Neuron (in vitro differentiated cells): ENCODE results near the gene AOAH.
"Not testable (repeated sequence)": the region's sequence is repeated elsewhere in the genome, so short reads cannot be mapped to it uniquely, and the experiment has no call there.

ENCODE experiments used
- H2AFZ ChIP-seq: one replicate; pipeline ENCODE4 v1.6.1; 2013; ENCODE audit warnings: low read depth, mild to moderate bottlenecking, inconsistent platforms, low read length, moderate library complexity
- H3K27me3 ChIP-seq: one replicate; pipeline ENCODE4 v1.6.1; 2013; ENCODE audit warnings: low read length; ENCODE audit not compliant: insufficient read depth
- H3K36me3 ChIP-seq: one replicate; pipeline ENCODE4 v1.6.1; 2013; ENCODE audit warnings: low read length; ENCODE audit not compliant: insufficient read depth
- H3K4me1 ChIP-seq: one replicate; pipeline ENCODE4 v1.6.1; 2013; ENCODE audit warnings: low read length; ENCODE audit not compliant: insufficient read depth
- H3K4me3 ChIP-seq: 2 replicates; pipeline ENCODE4 v1.5.1; 2013; ENCODE audit warnings: mild to moderate bottlenecking, low read length, moderate library complexity
- H3K9me3 ChIP-seq: one replicate; pipeline ENCODE4 v1.6.1; 2013; ENCODE audit warnings: low read length

The AOAH gene

DNA sequence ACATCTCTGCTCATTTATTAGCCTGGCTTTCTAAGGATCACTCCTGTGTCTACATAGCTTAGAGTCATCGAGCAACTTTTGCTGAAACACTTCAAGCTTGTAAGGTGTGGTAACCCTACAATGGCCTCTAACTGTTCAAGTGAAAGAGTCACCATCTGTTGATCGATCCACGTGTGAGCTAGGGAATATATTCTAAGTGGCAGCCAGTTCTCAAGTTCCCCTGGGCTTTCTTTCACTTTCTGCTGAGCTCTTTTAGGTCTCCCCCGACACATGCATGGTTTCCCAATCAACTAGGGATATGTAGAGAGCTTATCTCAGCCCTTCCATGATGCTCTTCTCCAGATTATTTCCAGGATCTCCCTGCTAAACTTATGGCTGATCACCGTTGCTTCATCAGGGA, 15.5 kb downstream of the AOAH start:
- no peaks in the 10 kb centered on the region for H3K27me3 ChIP-seq
- H3K4me1 ChIP-seq, result no peaks in the 10 kb centered on the region
- H3K4me3 ChIP-seq, result no peak overlapping the region
- H2AFZ ChIP-seq, result no peak overlapping the region
- no peaks in the 10 kb centered on the region for H3K9me3 ChIP-seq
- no peaks in the 10 kb centered on the region for H3K36me3 ChIP-seq

GRCh38 chr7:36707898-36708297, 16.4 kb downstream of the AOAH start:
- H3K4me3 ChIP-seq, result no peak overlapping the region
- no peaks in the 10 kb centered on the region for H3K9me3 ChIP-seq
- H2AFZ ChIP-seq, result no peak overlapping the region
- H3K27me3 ChIP-seq, result no peaks in the 10 kb centered on the region
- no peaks in the 10 kb centered on the region for H3K4me1 ChIP-seq
- no peaks in the 10 kb centered on the region for H3K36me3 ChIP-seq

GRCh38 chr7:36707465-36707864, 16.8 kb downstream of the AOAH start:
- Histone ChIP-seq H3K4me3 (no peak overlapping the region), H3K4me1 (no peaks in the 10 kb centered on the region)

DNA sequence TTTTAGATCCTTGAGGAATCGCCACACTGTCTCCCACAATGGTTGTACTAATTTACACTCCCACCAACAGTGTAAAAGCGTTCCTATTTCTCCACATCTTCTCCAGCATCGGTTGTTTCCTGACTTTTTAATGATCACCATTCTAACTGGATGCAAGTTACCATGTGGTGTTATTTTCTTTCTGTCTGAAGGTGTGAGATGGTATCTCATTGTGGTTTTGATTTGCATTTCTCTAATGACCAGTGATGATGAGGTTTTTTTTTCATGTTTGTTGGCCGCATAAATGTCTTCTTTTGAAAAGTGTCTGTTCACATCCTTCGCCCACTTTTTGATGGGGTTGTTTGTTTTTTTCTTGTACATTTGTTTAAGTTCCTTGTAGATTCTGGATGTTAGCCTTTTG, 20.4 kb downstream of the AOAH start:
- not testable (repeated sequence) for H3K4me1 ChIP-seq, H3K4me3 ChIP-seq, H3K36me3 ChIP-seq, H3K27me3 ChIP-seq, H2AFZ ChIP-seq, H3K9me3 ChIP-seq

More at GRCh38 chr7:36707465-36707864, 16.8 kb downstream of the AOAH start:
- no peaks in the 10 kb centered on the region for H3K36me3 ChIP-seq
- H3K9me3 ChIP-seq, result no peaks in the 10 kb centered on the region
- H2AFZ ChIP-seq, result no peak overlapping the region
- H3K27me3 ChIP-seq, result no peaks in the 10 kb centered on the region

DNA sequence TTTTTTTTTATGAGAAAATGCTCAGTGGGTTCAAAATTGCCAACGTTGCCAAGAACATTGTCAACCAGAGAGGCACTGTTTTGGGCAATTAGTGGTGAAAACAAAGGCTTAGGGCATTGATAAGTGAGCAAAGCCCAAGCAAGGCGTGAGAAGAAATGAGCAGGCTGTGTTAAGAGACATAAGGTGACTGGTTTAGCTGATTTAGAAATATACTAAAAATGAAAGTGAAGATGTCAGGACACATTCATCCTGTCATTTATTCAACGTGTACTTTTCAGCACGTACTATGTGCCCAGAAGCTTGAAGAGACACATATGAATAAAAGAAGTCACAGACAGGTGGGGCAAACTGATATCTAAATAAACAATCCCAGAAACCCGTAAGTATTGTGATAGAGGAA, 31.8 kb downstream of the AOAH start:
- no peaks in the 10 kb centered on the region for H3K36me3 ChIP-seq
- no peak overlapping the region for H3K4me3 ChIP-seq
- no peak overlapping the region for H2AFZ ChIP-seq
- no peaks in the 10 kb centered on the region for H3K27me3 ChIP-seq
- H3K4me1 ChIP-seq, result peaks cover 2% of the 10 kb centered on the region
- no peaks in the 10 kb centered on the region for H3K9me3 ChIP-seq

DNA sequence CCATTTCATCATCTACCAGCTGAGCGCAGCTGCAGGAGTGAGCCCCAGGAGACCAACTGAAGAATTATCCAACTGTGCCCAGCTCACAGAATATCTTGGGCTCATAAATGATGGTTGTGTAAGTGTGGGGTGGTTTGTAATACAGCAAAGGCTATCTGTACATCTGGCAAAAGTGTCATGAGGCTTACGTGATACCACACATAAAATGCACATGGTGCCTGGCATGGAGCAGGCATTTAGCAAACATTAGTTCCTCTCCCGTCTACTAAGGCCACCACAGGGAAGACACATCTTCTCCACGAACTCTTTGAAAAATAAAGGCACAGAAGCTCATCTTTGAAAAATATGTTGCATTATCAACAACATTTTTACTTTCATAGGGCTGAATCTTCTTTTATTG, 32.3 kb downstream of the AOAH start:
- H3K27me3 ChIP-seq, result no peaks in the 10 kb centered on the region
- H3K9me3 ChIP-seq, result no peaks in the 10 kb centered on the region
- no peak overlapping the region for H3K4me3 ChIP-seq
- peaks cover 2% of the 10 kb centered on the region for H3K4me1 ChIP-seq
- H2AFZ ChIP-seq, result no peak overlapping the region
- H3K36me3 ChIP-seq, result no peaks in the 10 kb centered on the region

DNA sequence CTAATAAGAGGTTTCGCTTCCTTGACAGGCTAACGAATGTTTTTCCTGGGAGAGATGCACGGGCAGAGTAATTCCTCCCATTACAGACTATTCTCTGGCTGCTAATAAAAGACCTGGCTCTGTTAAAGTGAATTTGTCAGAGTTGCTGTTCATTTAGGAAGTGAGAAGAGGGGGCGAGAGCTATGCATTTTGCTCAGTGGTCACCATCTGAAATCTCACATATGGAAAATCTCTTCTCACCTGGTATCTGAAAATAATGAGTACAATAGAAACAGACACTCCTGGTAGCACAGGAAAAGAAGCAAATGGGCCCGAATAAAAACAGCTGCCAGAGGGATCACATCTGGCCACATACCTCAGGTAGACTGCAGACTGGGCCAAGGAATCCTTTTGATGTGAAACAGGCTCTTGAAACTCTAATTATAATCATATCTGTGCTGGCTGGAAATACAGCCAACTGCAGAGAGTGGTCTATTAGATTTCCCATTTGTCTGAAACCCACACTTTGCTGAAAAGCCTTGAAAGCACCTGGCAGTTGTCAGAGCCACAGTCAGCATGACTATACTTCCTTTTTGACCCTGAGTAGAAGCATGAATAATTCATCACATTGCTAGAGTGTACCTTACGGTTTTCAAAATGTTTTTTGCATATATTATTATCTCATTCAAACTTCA, 33.6 kb downstream of the AOAH start:
- H3K36me3 ChIP-seq, result no peaks in the 10 kb centered on the region
- no peaks in the 10 kb centered on the region for H3K27me3 ChIP-seq
- no peak overlapping the region for H3K4me3 ChIP-seq
- H3K4me1 ChIP-seq, result peaks cover 2% of the 10 kb centered on the region
- H2AFZ ChIP-seq, result no peak overlapping the region
- H3K9me3 ChIP-seq, result no peaks in the 10 kb centered on the region

DNA sequence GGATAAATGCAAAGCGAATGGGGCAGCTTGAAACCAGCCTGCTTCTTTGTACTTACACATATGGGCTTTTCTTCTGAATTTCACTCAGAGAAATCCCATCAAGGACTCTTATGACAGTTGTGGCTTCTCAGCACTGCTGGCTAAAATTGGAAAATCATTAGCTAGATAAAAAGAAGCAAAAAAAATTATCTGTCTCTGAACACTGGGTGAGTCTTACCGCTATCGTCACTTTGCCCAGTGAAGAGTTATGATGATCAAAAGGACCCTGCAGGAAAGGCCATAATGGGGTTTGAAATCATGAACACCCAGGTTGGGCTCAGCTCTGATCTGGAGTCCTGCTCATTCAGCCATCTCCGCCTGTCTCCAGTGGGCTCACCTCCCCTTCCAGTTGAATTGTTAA, 34.3 kb downstream of the AOAH start:
- H3K4me1 ChIP-seq, result peaks cover 2% of the 10 kb centered on the region
- no peaks in the 10 kb centered on the region for H3K9me3 ChIP-seq
- H3K36me3 ChIP-seq, result no peaks in the 10 kb centered on the region
- no peak overlapping the region for H3K4me3 ChIP-seq
- no peaks in the 10 kb centered on the region for H3K27me3 ChIP-seq
- H2AFZ ChIP-seq, result no peak overlapping the region

- Histone ChIP-seq H3K4me1 (peaks cover 2% of the 10 kb centered on the region), H3K9me3 (no peaks in the 10 kb centered on the region), H3K27me3 (no peaks in the 10 kb centered on the region), H3K36me3 (no peaks in the 10 kb centered on the region), H2AFZ (no peak overlapping the region), H3K4me3 (no peak overlapping the region)
Observed at GRCh38 chr7:36686499-36686898, 37.8 kb downstream of the AOAH start.

DNA sequence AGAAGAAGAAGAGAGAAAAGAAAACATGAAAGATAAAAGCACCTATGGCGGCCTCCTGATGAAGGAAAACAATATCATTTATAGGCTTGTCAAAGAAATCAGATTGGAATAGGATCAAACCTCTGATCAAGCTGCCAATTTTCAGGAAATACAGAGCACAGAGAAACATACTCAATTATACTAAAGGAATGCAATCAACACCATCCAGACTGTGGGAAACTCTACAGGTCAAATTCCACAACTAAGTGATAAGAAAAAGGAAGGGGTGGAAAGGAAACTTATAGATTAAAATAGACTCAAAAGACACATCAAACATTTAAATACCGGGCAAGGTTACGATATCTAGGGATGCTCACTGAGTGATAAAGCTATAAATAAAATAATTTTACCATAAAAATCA, 39.3 kb downstream of the AOAH start:
- Histone ChIP-seq H3K27me3 (no peaks in the 10 kb centered on the region), H3K4me3 (no peak overlapping the region), H3K36me3 (no peaks in the 10 kb centered on the region), H3K9me3 (no peaks in the 10 kb centered on the region), H2AFZ (no peak overlapping the region), H3K4me1 (peaks cover 2% of the 10 kb centered on the region)

DNA sequence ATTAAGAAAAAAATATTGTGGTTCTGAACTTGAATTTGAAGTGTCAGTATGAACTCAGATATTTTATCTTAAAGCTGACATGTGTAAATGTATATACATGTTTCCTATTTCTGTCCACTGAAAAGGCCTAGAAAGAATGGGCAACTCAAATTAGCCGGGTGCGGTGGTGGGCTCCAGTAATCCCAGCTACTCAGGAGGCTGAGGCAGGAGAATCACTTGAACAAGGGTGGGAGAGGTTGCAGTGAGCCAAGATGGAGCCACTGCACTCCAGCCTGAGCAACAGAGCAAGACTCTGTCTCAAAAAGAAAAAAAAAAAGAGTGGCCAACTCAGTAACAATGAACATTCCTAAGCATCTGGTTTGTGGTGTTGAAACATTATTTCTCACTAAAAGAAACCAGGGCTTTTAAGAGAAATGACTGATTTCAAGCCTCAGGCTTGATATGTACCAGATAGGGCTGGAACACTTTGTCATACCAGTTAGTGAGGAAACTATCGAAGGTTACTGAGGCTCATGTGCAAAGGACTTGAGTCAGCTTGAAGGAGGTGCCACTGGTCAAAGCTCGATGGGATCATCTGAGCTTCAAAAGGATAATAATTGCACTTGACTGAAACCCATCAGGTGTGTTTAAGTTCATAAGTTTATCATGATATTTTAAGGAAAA, 40.5 kb downstream of the AOAH start:
- Histone ChIP-seq H3K36me3 (no peaks in the 10 kb centered on the region), H3K27me3 (no peaks in the 10 kb centered on the region), H3K9me3 (no peaks in the 10 kb centered on the region), H3K4me3 (no peak overlapping the region), H3K4me1 (no peaks in the 10 kb centered on the region), H2AFZ (no peak overlapping the region)

- no peaks in the 10 kb centered on the region for H3K9me3 ChIP-seq
- no peak overlapping the region for H3K4me3 ChIP-seq
- no peaks in the 10 kb centered on the region for H3K27me3 ChIP-seq
- no peaks in the 10 kb centered on the region for H3K4me1 ChIP-seq
- no peaks in the 10 kb centered on the region for H3K36me3 ChIP-seq
- H2AFZ ChIP-seq, result no peak overlapping the region
Observed at GRCh38 chr7:36683111-36683510, 41.2 kb downstream of the AOAH start.

GRCh38 chr7:36682102-36682501, 42.2 kb downstream of the AOAH start:
- no peaks in the 10 kb centered on the region for H3K4me1 ChIP-seq
- no peaks in the 10 kb centered on the region for H3K9me3 ChIP-seq
- no peaks in the 10 kb centered on the region for H3K36me3 ChIP-seq
- H2AFZ ChIP-seq, result no peak overlapping the region
- no peaks in the 10 kb centered on the region for H3K27me3 ChIP-seq
- H3K4me3 ChIP-seq, result no peak overlapping the region
